H1 (cell line): ENCODE measurements around the gene GSTM3. TPM values are rescaled to one million over a fixed set of nuclear protein-coding genes. Genes with fewer than 3 reads are reported as not detected.

Source experiments
- CHD7 ChIP-seq: fragments of 300-600 bp; sonication (generic); IDR thresholded peaks from 2 replicates; pipeline ENCODE4 v1.7.1; 2012; ENCODE audit warnings: low read length, moderate library complexity, mild to moderate bottlenecking, inconsistent platforms; ENCODE audit not compliant: insufficient replicate concordance
- polyA plus RNA-seq, 7 experiments: library from polyadenylated mRNA; depleted of rRNA in 3 of 7; stranded (reverse) in 5 of 7; unstranded in 2 of 7; fragments of >200 nt in 5 of 7; fragments of 200-250 nt in 2 of 7; gene quantifications; 1 replicate in 5 of 7; 2 replicates in 1 of 7; 4 replicates in 1 of 7; pipeline versions ENCODE4 v1.2.1 to v1.2.3, GENCODE V29; 2011 to 2013; ENCODE audit warnings: missing spikeins in 2 of 7, mixed read lengths in 2 of 7
- total RNA-seq: library from RNA; stranded (reverse); fragmentation: NEBNext Ultra II Directional; extraction: Animal tissue kit (Norgen Biotek cat#: 25700); gene quantifications from 2 replicates; pipeline ENCODE4 v1.2.1, GENCODE V29; 2021

GSTM3 gene
- total and polyA plus RNA-seq, 2 of the 8 experiments (the other 6 are each of a cell fraction or from before 2014, with no cell fraction given), result 2.2 to 5.1 TPM

DNA sequence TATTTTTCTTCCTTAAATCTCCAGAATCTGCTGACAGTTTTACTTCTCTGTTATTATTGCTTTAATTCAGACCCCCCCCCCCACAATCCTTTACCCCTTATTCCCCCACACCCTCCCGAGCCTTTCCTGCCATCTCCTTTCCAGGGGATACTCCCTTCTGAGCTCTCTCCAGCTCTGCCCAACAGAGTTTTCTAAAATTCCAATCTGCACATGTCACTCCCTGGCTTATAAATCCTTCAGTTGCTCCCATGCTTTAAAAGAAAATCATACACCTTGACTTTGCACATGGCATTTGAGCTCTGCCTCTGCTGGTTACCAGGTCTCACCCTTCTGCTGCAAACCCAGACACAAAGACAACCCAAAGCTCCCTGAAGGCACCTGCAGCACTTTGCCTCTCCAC is 34.6 kb upstream of the GSTM3 start (continued):
- no peak for TF ChIP-seq CHD7
